Esophagus squamous epithelium (tissue), 4 donors: ENCODE data around the gene CPED1.

Experiments used
- CTCF ChIP-seq, 6 experiments: fragments of 450-650 bp in 4 of 6; fragments of 200-600 bp in 2 of 6; sonication (generic) in 2 of 6; IDR thresholded peaks; one replicate each; pipeline ENCODE4 v1.5.1; 2016 to 2019; ENCODE audit warnings: antibody characterized with exemption in 6 of 6, mild to moderate bottlenecking in 4 of 6, moderate library complexity in 4 of 6
- POLR2A ChIP-seq, 4 donors: fragments of 450-650 bp; IDR thresholded peaks; one replicate each; pipeline ENCODE4 v1.6.1; 2017; ENCODE audit warnings: antibody characterized with exemption in 4 of 4, mild to moderate bottlenecking in 4 of 4, moderate library complexity in 3 of 4

GRCh38 chr7:121024611-121025010, 36.1 kb downstream of the CPED1 start:
- TF ChIP-seq CTCF (IDR thresholded peaks at IDR 0.05) (no peak), POLR2A (IDR thresholded peaks at IDR 0.05) (no peak)
